Measurements from ENCODE around the gene UBTD2.

UBTD2 gene

GRCh38 chr5:172266676-172267092 lies 16.9 kb downstream of the UBTD2 start:
- DNase-seq (ENCODE audit: extremely low spot score) = no peak
- TF ChIP-seq L3MBTL2 (conservative IDR thresholded peaks at IDR 0.05) (no peak), ELF4 (IDR thresholded peaks at IDR 0.05) (no peak), ZNF384 (IDR thresholded peaks at IDR 0.05) (peak; percentile 34; the same call in 1 of the 2 replicates)
- POLR2A ChIA-PET = interaction anchor here (1.4 kb wide), 1 partner anchor 16 kb away, joined by 5 read pairs; no protein-coding TSS in a partner anchor
- CTCF ChIA-PET = interaction anchor here (0.7 to 1.1 kb wide), 2 partner anchors 16 to 78 kb away, joined by 3 read pairs; no protein-coding TSS in a partner anchor

GRCh38 chr5:172266071-172266675 lies 17.4 kb downstream of the UBTD2 start:
- ChIA-PET POLR2A (no interaction called here), CTCF (interaction anchor here (1.1 kb wide), 1 partner anchor 17 kb away, joined by 3 read pairs; no protein-coding TSS in a partner anchor)
- no peak for TF ChIP-seq FOXM1 (IDR thresholded peaks at IDR 0.05; ENCODE audit: borderline replicate concordance)
- no peak for DNase-seq (ENCODE audit: extremely low spot score)

- CTCF ChIA-PET = interaction anchor here (0.7 kb wide), 1 partner anchor 1402 kb away, joined by 5 read pairs; no protein-coding TSS in a partner anchor
- POLR2A ChIA-PET = no interaction called here
- DNase-seq (ENCODE audit: extremely low spot score) = no peak
- TF ChIP-seq ELF4 (IDR thresholded peaks at IDR 0.05) = no peak
Observed at GRCh38 chr5:172264815-172265395, 18.7 kb downstream of the UBTD2 start.

- ChIA-PET POLR2A (no interaction called here), CTCF (no interaction called here)
- TF ChIP-seq ZNF384 (IDR thresholded peaks at IDR 0.05) = no peak
- no peak for TF ChIP-seq FOXK2 (IDR thresholded peaks at IDR 0.05)
- TF ChIP-seq PKNOX1 (IDR thresholded peaks at IDR 0.05) = no peak
- no peak for TF ChIP-seq ELF4 (IDR thresholded peaks at IDR 0.05)
- no peak for TF ChIP-seq FOXA1 (IDR thresholded peaks at IDR 0.05)
- no peak for TF ChIP-seq HDGF (IDR thresholded peaks at IDR 0.05; ENCODE audit: borderline replicate concordance)
- no peak for TF ChIP-seq NFRKB (IDR thresholded peaks at IDR 0.05)
- TF ChIP-seq SUZ12 (IDR thresholded peaks at IDR 0.05) = no peak
- no peak for TF ChIP-seq FOXM1 (IDR thresholded peaks at IDR 0.05; ENCODE audit: borderline replicate concordance)
- no peak for TF ChIP-seq ARNT (IDR thresholded peaks at IDR 0.05)
- TF ChIP-seq CTBP1 (IDR thresholded peaks at IDR 0.05; ENCODE audit: borderline replicate concordance) = no peak
- TF ChIP-seq TARDBP (IDR thresholded peaks at IDR 0.05) = no peak
- TF ChIP-seq L3MBTL2 (conservative IDR thresholded peaks at IDR 0.05) = no peak
- TF ChIP-seq LEF1 (IDR thresholded peaks at IDR 0.05; ENCODE audit: borderline replicate concordance) = no peak
- TF ChIP-seq SP1 (IDR thresholded peaks at IDR 0.05) = no peak
- TF ChIP-seq BHLHE40 (IDR thresholded peaks at IDR 0.05; ENCODE audit: borderline replicate concordance) = no peak
- no peak for DNase-seq (ENCODE audit: extremely low spot score)
Observed at GRCh38 chr5:172255444-172255843, 28.1 kb downstream of the UBTD2 start.

GRCh38 chr5:172252501-172252900 lies 31.1 kb downstream of the UBTD2 start:
- POLR2A ChIA-PET = no interaction called here

GRCh38 chr5:172251419-172251818 lies 32.1 kb downstream of the UBTD2 start:
- CTCF ChIA-PET = no interaction called here
- TF ChIP-seq SUZ12 (IDR thresholded peaks at IDR 0.05) (no peak), ZNF384 (IDR thresholded peaks at IDR 0.05) (0 out of 2 replicates have a peak, but pooled peaks have one; percentile 24)

More at GRCh38 chr5:172252501-172252900, 31.1 kb downstream of the UBTD2 start:
- no peak for TF ChIP-seq BHLHE40 (IDR thresholded peaks at IDR 0.05; ENCODE audit: borderline replicate concordance)
- TF ChIP-seq NFRKB (IDR thresholded peaks at IDR 0.05) = no peak
- TF ChIP-seq PKNOX1 (IDR thresholded peaks at IDR 0.05) = no peak
- TF ChIP-seq ELF4 (IDR thresholded peaks at IDR 0.05) = no peak
- TF ChIP-seq FOXM1 (IDR thresholded peaks at IDR 0.05; ENCODE audit: borderline replicate concordance) = no peak
- no peak for TF ChIP-seq CTBP1 (IDR thresholded peaks at IDR 0.05; ENCODE audit: borderline replicate concordance)
- TF ChIP-seq SUZ12 (IDR thresholded peaks at IDR 0.05) = no peak
- no peak for TF ChIP-seq ZNF384 (IDR thresholded peaks at IDR 0.05)
- TF ChIP-seq LEF1 (IDR thresholded peaks at IDR 0.05; ENCODE audit: borderline replicate concordance) = no peak
- TF ChIP-seq SP1 (IDR thresholded peaks at IDR 0.05) = no peak
- no peak for TF ChIP-seq ARNT (IDR thresholded peaks at IDR 0.05)
- TF ChIP-seq FOXK2 (IDR thresholded peaks at IDR 0.05) = no peak
- no peak for TF ChIP-seq HDGF (IDR thresholded peaks at IDR 0.05; ENCODE audit: borderline replicate concordance)
- TF ChIP-seq L3MBTL2 (conservative IDR thresholded peaks at IDR 0.05) = no peak
- TF ChIP-seq TARDBP (IDR thresholded peaks at IDR 0.05) = no peak
- no peak for TF ChIP-seq FOXA1 (IDR thresholded peaks at IDR 0.05)
- no peak for DNase-seq (ENCODE audit: extremely low spot score)
- CTCF ChIA-PET = no interaction called here

GRCh38 chr5:172248637-172249036 lies 34.9 kb downstream of the UBTD2 start:
- no peak for TF ChIP-seq TARDBP (IDR thresholded peaks at IDR 0.05)
- TF ChIP-seq ELF4 (IDR thresholded peaks at IDR 0.05) = no peak
- no peak for TF ChIP-seq SP1 (IDR thresholded peaks at IDR 0.05)
- no peak for TF ChIP-seq BHLHE40 (IDR thresholded peaks at IDR 0.05; ENCODE audit: borderline replicate concordance)
- TF ChIP-seq FOXK2 (IDR thresholded peaks at IDR 0.05) = no peak

More at GRCh38 chr5:172251419-172251818, 32.1 kb downstream of the UBTD2 start:
- no peak for DNase-seq (ENCODE audit: extremely low spot score)
- POLR2A ChIA-PET = no interaction called here

More at GRCh38 chr5:172248637-172249036, 34.9 kb downstream of the UBTD2 start:
- no peak for DNase-seq (ENCODE audit: extremely low spot score)
- ChIA-PET POLR2A (no interaction called here), CTCF (no interaction called here)

Measured in HEK293T (cell line).